Superior temporal gyrus (tissue), 1 donor: ENCODE data around the gene PRKAR1B.
"Not testable (repeated sequence)": the region's sequence is repeated elsewhere in the genome, so short reads cannot be mapped to it uniquely, and the experiment has no call there.

Experiments
- DNase-seq: peaks from one replicate; pipeline ENCODE4 v3.0.0-alpha.2; 2016; ENCODE audit errors: extremely low spot score

PRKAR1B gene

DNA sequence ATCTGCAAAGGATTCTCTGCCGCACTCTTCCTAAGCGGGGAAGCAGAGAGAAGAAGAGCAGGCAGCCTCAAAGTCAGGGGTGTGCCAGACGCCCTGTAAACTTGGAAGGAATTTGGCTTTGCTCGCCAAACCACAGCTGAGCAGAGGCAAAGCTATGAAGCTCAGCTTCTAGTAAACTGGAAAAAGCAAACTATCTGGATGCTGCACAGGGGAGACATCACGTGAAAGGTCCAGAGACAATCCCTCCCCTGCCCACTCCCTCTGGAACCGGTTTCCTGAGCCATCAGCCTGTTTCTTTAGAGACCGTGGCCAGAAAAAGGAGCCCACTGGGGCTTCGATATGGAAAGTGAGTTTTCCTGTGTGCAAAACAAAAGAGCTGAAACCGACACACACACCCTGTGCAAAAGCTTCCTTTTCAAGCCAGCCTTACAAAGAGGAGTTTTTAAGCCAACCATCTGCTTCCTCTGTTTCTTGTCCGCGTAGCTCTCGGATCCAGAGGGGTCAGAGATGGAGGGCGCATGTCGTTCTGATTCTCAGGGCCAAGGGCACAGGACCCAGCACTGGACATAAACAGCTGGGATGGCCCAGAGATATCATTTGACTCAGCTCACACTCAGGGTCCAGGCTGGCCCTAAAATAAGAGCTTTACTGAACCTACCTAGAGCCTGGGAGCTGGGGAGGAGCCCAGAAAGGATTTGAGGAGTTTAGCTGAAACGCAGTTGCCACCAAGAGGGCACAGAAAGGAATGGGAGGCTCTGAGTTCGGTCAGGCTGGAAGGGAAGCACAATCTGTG lies 58.7 kb downstream of the PRKAR1B start:
- DNase-seq = no peak

DNA sequence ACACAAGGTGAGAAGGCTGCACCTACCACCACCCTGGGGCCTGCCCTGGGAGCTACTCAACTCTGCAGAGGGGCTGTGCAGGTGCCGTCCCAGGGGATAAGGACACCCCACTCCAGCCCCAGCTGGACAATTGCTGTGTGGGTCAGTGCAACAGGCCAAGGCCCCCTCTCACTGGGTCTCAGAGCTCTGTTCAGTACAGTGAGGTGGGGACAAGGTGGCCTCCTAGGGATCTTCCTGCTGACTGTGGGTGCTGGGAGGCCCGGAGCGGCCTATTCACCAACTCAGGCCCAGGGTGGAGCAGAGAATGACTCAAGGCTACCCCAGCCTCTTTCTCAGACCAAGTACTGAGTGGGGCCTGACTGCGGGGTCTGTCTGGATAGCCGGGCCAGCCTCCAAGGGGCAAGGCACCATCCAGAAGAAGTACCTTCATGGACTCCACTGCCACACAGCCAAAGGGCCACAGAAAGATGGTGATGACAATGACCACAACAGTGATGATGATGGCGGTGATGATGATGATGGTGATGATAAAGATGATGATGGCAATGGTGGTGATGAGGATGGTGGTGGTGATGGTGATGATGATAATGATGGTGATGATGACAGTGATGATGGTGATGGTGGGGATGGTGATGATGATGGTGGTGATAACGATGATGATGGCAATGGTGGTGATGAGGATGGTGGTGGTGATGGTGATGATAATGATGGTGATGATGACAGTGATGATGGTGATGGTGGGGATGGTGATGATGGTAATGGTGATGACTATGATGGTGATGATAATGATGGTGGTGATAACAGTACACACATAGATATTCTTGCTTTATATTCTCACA lies 60.4 kb downstream of the PRKAR1B start:
- no peak for DNase-seq

DNA sequence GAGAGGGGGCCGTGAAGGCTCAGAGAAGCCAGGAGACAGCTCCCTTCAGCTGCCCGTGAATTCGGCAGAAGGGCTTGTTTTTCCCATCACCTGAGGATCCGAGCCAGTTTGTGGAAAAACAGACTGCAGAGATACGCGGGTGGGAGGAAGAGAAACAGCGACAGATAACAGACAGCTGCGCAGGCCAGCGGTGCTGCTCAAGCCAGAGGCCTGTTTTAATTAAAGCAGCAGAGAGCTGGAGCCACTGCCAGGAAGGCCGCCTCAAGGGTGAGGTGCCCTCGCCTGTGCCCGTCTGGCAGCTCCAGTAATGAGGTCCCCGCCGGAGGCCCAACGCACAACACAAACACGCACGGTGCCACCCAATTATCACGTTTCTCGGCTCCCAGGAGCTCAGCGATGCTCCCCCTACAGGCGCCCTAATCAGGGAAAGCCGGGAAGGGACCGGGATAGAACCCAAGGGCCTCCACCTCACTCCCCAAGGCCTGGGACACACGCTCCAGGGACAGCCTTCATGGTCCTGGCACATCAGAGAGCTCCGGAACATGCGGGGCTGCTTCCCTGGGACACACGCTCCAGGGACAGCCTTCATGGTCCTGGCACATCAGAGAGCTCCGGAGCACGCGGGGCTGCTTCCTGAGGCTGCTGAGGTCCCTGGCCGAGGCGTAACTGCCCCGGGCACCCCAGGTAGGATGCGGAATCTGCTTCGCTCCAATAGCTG lies 61.2 kb downstream of the PRKAR1B start:
- peak; percentile 41 for DNase-seq

DNA sequence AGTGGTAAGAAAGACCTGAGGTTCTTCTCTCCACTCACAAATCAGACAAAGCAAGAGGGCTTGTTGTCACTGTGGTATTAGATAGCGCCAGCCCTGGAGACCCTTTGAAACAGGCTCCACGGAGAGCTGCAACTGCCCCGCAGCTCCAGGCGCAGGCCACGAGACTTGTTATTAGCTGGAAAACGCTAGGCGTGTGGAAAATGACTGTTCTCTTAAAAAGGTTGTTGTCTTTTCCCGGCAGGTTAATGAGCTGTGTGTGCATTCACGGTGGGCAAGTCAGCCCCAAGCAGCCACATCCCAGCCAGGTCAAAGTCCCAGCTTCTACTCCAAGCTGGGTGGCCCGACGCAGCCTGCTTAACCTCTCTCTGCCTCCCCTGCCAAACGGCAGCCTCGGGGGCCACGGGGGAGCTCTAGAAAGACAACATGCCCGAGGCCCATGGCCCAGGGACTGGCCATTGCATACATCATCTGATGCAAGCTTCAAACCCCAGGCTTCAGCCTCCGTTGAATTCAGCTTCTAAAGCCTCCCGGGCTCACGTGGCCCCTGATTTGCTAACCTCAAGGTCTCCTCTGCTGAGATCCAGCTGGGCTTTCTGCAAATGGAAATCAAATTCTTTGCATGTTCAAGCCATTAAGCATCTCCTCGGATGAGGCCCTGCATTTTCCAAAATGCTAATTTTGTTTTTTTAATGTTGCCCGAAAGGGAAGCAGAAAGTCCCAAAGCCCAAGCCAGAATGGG lies 61.9 kb downstream of the PRKAR1B start:
- no peak for DNase-seq

DNA sequence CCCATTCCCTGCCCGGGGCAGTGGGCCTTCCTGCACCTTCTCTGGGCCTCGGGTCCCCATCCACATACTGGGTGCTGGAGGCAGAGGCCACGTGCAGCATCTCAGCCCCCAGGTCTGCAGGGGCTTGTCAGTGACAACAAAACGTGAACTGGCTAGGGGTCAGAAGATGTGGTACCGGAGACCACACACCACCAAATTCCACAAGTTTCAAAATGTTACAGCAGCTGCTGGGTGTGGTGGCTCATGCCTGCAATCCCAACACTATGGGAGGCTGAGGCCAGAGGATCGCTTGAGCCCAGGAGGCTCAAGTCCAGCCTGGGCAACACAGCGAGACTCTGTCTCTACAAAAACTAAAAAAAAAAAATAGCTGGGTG lies 62.7 kb downstream of the PRKAR1B start:
- no peak for DNase-seq

DNA sequence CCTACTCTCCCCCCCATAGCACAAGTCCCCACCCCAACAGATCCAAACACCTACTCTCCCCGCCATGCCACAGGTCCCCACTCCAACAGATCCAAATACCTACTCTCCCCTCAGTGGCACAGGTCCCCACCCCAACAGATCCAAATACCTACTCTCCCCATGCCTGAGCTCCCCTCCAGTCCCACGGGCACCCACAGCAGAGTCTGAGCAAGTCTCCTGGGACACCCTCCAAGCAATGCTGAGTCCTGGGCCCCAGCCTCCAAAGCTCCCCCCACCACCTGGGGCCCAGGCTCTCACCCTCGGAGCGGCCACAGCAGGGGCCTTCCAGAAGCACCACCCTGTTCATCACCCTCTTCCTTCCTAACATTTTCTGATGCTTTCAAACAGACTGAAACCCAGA lies 64.5 kb downstream of the PRKAR1B start:
- no peak for DNase-seq

DNA sequence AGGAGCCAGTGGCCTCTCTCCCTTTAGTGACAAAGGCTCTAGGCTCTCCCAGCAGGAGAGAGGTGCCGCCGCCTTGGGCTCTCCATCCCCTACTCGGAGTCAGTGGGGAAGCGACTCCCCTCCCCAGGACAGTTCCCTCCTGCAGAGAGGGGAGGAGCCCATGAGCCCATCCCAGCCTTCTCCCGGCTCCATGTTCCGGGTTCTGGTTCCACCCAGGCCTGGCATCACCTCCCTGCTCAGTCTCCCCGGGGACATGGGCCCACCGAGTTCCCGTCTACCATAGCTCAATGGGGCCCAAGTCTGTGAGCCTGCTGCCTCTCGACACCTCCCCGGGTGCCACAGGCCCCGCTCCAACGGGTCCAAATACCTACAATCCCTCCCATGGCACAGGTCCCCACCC lies 67.1 kb downstream of the PRKAR1B start:
- no peak for DNase-seq

DNA sequence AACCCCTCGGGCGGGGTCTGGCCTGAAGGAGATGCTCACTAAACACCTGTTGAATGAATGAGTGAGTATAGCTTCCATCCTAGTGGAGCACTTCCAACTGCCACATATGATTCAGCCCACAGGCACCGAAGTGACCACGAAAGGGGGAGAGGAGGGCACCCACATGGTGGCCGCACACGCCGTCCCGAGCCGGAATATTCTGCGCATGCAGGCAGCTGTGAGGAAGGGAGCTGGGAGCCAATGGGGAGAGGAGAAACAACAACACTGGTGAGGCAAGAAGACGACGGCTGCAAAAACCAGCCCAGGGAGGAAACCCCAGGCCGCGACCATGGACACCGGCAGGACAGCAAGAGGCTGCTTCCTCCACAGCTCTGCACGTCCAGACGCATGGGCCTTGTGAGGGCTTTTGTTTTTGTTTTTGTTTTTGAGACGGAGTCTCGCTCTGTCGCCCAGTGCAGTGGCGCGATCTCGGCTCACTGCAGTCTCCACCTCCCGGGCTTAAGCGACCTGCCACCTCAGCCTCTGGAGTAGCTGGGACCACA lies 67.7 kb downstream of the PRKAR1B start:
- DNase-seq = no peak

DNA sequence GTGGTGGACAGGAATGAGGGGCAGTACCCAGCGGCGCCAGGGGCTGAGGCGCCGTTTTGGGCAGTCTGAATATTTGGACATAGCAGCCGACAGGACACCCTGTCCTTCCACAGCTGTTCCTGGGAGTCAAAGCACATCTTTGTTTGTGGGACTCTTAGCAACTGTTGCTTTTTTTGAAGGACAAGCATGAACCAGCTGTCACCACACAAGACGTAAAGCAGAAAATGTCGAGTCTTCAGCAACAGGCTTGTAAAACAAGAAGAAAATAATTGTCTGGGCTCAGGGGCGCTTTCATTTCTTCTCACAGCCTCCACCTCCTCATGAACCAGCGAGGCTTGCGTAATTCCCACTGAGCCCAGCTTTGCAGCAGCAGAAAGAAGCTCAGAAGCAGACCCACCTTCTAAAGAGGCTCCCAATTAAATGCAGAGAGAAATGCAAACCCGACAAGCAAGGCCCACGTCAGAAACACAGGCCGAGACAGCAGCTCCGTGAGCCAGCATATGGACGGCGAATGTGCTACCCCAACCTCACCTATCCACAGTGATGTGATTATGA lies 69.4 kb downstream of the PRKAR1B start:
- peak; percentile 39 for DNase-seq

DNA sequence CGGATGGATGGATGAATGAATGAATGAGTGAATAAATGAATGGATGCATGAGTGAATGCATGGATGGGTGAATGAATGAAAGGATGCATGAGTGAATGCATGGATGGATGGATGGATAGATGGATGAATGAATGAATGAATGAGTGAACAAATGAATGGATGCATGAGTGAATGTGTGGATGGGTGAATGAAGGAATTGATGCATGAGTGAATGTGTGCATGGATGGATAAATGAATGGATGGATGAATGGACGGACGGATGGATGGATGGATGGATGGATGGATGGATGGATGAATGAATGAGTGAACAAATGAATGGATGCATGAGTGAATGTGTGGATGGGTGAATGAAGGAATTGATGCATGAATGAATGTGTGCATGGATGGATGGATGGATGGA lies 70.1 kb downstream of the PRKAR1B start:
- not testable (repeated sequence) for DNase-seq

DNA sequence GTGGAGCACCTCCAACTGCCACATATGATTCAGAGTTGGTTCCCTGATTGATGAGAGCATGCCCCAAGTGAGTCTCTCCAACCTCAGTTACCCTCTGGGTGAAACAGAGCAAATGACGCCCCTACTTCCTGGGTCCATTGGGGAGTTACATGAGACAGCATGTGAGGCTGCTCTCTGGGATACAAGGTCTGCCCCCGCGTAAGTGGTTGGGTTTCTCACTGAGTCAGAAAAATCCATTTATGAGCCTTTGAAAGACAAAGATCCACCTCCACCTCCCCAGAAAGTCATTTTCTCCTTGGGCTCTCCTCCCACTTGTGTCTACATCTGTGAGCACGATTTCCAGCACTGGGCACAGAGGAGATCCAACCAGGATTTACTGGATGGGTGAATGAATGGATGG lies 71.3 kb downstream of the PRKAR1B start:
- DNase-seq = no peak

DNA sequence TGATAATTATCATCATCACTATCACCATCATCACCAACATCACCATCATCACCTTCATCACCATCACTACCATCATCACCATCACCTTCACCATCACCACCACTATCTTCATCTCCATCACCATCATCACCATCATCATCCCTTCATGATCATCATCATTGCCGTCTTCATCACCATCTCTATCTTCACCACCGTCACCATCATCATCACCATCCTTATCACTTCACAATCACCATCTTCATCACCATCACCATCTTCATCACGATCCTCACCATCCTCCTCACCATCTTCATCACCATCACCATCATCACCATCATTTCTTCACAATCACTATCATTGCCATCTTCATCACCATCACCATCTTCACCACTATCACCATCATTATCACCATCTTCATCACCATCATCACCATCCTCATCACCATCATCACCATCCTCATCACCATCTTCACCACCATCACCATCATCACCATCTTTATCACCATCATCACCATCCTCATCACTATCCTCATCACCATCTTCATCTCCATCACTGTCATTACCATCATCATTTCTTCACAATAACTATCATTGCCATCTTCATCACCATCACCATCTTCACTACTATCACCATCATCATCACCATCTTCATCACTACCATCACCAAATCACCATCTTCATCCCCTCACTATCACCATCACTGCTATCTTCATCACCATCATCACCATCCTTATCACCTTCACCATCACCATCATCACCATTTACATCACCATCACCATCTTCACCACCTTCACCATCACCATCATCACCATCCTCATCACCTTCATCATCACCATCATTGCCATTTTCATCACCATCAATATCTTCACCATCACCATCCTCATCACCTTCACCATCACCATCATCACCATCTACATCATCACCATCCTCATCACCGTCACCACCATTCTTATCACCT lies 73.0 kb downstream of the PRKAR1B start:
- no peak for DNase-seq

DNA sequence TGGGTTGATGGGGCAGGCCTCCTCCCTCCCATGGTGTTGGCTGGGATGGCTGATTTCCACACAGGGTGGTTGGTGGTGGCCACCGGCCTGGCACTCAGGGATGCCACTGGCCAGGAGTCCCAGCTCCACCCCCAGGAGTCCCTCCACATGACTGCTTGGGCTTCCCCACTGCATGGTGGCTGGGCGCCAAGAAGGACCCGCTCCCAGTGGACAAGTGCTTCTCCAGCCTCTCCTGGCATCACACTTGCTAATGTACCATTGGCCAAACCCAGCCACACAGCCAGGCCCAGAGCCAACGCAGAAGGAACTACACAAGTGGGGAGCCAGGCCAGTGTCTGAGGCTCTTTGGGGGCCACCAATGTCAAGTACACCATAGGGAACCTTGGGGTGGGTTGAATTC lies 74.2 kb downstream of the PRKAR1B start:
- DNase-seq = no peak

DNA sequence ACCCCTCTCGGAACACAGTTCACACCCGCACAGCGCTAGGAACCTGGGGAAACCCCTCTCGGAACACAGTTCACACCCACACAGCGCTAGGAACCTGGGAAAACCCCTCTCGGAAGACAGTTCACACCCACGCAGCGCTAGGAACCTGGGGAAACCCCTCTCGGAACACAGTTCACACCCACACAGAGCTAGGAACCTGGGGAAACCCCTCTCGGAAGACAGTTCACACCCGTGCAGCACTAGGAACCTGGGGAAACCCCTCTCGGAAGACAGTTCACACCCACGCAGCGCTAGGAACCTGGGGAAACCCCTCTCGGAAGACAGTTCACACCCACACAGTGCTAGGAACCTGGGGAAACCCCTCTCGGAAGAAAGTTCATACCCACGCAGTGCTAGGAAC lies 74.9 kb downstream of the PRKAR1B start:
- DNase-seq = not testable (repeated sequence)

DNA sequence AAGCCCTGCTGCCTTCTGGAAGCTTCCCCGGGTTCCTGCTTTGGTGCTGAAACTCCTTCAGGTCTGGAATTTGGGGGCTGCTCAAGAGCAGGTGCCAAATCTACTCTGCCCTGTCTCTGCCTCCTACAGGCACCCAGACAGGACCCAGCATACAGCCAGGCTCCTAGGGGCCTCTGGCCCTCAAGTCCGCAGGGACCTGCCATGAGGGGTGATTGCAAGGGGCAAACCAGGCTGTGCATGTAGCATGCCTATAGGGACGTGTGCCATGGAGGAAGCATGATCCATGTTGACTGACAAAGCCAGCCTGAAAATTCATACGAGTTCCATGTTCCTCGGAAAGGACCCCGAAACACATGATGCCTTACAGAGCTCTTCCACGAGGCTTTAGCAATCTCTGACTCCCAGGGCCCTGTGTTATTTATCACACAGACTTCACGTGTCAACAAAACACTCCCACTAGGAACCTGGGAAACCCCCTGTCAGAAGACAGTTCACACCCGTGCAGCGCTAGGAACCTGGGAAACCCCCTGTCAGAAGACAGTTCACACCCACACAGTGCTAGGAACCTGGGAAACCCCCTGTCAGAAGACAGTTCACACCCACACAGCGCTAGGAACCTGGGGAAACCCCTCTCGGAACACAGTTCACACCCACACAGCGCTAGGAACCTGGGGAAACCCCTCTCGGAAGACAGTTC lies 75.9 kb downstream of the PRKAR1B start:
- DNase-seq = no peak

DNA sequence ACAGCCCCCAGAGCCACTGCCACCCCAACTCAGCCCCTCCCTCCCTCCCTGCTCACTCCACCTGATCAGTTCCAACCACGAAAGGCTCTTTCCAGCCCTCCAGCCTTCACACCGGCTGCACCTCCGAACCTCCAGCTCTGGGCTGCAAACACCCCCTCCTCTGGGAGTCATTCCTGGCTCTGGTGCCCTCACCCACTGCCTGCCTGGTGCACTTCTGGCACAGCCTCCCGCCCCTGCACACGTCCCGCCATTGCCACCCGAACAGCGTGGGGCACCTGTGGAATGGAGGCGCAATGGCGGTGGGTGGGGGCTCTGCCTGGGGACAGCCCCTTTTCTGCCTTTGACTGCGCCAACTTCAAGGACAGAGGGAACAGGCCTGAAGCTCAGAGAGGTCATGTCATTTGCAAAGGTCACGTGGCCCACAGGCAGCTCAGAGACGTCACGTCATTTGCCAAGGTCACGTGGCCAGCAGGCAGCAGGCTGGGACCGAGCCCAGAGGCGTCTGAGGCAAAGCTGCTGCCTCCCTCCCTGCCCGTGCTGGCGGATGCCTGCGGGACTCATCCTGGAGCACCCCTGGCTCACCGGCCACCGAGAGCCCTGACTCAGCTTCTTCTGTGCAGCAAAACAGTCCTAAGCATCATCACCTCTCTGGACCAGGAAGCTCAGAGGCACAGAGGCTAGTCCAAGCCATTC lies 76.6 kb downstream of the PRKAR1B start:
- DNase-seq = peak; percentile 61

DNA sequence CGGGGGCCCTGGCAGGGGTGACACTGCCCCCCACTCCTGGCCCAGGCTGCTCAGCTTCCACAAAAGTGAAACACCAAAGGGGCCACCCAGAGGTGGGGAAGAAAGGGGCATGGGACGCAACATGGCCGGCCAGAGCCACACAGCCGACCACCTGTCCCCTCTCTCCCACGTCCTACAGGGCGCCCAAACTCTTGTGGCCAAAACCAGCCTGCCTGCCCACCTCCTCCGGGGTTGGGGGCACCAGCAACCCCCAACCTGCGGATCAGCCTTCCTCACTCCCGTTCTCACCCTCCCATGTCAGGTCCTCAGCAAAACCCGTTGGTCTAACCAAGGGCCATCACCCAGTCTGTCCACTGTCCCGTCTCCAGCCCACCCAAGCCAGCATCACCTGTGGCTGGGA lies 80.1 kb downstream of the PRKAR1B start:
- DNase-seq = no peak

DNA sequence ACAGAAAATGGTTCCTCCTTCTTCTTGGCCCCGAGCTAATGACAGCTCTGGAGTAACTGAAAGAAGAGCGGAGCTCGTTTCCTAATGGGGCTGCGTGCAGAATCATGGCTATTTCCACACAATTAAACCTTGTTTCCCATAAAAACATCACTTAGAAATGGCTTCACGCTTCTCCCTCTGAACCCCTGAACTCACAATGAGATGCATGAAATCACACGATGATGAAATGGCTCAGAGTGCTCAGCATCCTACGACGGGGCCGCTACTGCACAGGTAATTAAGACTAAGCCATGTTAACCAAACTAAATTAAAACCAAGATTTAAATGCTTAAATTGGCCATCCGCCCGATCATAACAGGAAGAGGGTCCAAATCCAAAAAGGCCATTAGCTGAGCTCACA lies 80.6 kb downstream of the PRKAR1B start:
- no peak for DNase-seq

DNA sequence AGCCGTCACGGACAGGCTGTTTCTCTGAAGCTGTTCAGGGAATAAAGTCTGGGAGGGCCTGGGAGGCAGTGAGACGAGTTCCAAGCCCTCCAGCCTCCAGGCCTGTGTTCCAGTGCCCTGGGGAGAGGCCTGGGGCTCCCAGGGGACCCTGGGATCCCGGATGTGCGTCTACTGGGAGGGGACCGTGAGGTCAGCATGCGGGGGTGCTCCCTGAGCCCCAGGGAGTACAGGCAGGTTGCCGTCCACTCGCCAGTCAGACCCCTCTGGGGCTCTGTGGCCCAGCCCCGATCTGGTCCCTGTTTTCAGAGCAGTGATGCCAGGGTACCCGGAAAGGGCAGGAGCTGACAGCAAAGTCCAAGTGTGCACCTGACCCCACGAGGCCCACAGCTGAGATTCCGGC lies 81.5 kb downstream of the PRKAR1B start:
- no peak for DNase-seq
